Activated T-helper 17 cell treated with anti-CD3 and anti-CD28 coated beads, Interleukin-2, amount 50 U/mL, for 72 hours (primary cell): Measurements from ENCODE around the gene ANKFN1. TPM values are rescaled to one million over a fixed set of nuclear protein-coding genes. Genes with fewer than 3 reads are reported as not detected.

Experiments used
- ATAC-seq: fragments of 150-1000 bp; cut with Tn5 transposase; replicated peaks from 2 replicates; pipeline ENCODE4 v1.10.0; 2021; ENCODE audit warnings: mild to moderate bottlenecking, moderate library complexity
- H3K27ac Mint-ChIP-seq: one replicate; pipeline ENCODE4 v1.8.0; 2022; ENCODE audit warnings: mixed read lengths
- H3K27me3 Mint-ChIP-seq: one replicate; pipeline ENCODE4 v1.8.0; 2022; ENCODE audit warnings: mixed read lengths
- H3K36me3 Mint-ChIP-seq: one replicate; pipeline ENCODE4 v1.8.0; 2022; ENCODE audit warnings: low read depth, mild to moderate bottlenecking, mixed read lengths
- H3K4me1 Mint-ChIP-seq: one replicate; pipeline ENCODE4 v1.8.0; 2022; ENCODE audit warnings: mixed read lengths
- H3K4me3 Mint-ChIP-seq: one replicate; pipeline ENCODE4 v1.8.0; 2022; ENCODE audit warnings: mild to moderate bottlenecking, mixed read lengths
- H3K9me3 Mint-ChIP-seq: one replicate; pipeline ENCODE4 v1.8.0; 2022; ENCODE audit warnings: mixed read lengths
- total RNA-seq, 2 donors: library from RNA; stranded (reverse); gene quantifications; one replicate each; pipeline ENCODE4 v1.2.3, GENCODE V29; 2022

ANKFN1 gene
- total RNA-seq, 2 donors from 2014 or later, result 0.29 TPM; not detected in 1

- Mint-ChIP-seq H3K27me3 (peaks cover 9% of the 10 kb centered on the region), H3K36me3 (no peaks in the 10 kb centered on the region), H3K9me3 (peaks cover 5% of the 10 kb centered on the region), H3K4me1 (no peaks in the 10 kb centered on the region), H3K4me3 (no peak overlapping the region), H3K27ac (no peak overlapping the region)
- no peak for ATAC-seq
Observed at GRCh38 chr17:56185491-56186221, 32.4 kb downstream of the ANKFN1 start.

DNA sequence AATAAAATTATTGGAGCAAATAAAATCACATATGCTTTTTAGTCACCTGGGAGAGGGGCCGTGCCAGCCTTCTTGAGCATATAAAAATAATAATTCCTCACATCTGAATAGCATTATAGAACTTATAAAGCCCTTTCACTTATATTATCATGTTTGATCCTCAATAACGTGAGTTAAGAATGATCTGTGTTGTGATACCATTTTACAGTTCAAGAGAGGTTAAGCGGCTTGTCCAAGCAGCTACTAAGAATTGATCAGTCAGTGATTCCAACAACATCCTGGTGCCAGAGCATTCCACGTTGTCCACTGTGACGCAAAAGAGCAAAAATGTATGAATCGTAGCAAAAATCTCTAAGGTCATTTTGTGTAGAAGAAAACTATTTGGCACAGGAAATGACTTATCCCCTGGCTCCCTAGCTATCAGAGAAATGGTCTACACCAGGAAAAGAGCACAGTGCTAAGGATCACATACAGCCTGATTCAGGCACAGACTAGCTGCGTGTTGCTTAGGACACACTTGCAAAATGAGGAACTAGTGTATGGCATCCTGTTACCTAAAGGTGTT lies 33.0 kb downstream of the ANKFN1 start:
- peaks cover 9% of the 10 kb centered on the region for H3K27me3 Mint-ChIP-seq
- H3K4me3 Mint-ChIP-seq, result no peak overlapping the region
- ATAC-seq, result no peak
- peaks cover 5% of the 10 kb centered on the region for H3K9me3 Mint-ChIP-seq
- no peaks in the 10 kb centered on the region for H3K4me1 Mint-ChIP-seq
- no peaks in the 10 kb centered on the region for H3K36me3 Mint-ChIP-seq
- no peak overlapping the region for H3K27ac Mint-ChIP-seq

GRCh38 chr17:56203430-56203829 lies 50.2 kb downstream of the ANKFN1 start:
- no peak for ATAC-seq
- H3K27me3 Mint-ChIP-seq, result no peaks in the 10 kb centered on the region
- no peak overlapping the region for H3K27ac Mint-ChIP-seq
- no peak overlapping the region for H3K4me3 Mint-ChIP-seq
- peaks cover 4% of the 10 kb centered on the region for H3K4me1 Mint-ChIP-seq
- no peaks in the 10 kb centered on the region for H3K36me3 Mint-ChIP-seq
- peaks cover 4% of the 10 kb centered on the region for H3K9me3 Mint-ChIP-seq

GRCh38 chr17:56206351-56206750 lies 53.1 kb downstream of the ANKFN1 start:
- Mint-ChIP-seq H3K4me3 (no peak overlapping the region), H3K27ac (no peak overlapping the region), H3K36me3 (no peaks in the 10 kb centered on the region), H3K9me3 (peaks cover 4% of the 10 kb centered on the region), H3K4me1 (peaks cover 4% of the 10 kb centered on the region), H3K27me3 (peaks cover 4% of the 10 kb centered on the region)
- no peak for ATAC-seq

DNA sequence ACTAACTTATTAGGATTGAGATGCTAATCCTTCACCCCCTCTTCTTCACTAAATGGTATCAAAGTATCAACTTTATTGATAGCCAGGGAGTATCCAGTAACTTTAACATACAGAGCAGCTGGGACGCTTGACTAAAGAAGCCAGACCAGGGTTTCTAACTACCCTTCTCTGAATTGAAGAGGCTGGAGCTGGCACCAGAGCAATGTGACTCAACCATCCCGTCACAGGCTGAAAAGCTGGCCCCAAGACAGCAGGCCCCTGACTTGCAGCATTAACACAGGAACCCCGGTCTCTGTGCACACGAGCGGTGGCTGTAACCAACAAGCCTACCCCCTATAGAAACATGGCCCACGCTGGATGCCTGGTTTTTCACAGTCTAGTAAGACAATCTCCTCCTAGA lies 59.8 kb downstream of the ANKFN1 start:
- no peaks in the 10 kb centered on the region for H3K36me3 Mint-ChIP-seq
- H3K27me3 Mint-ChIP-seq, result peaks cover 13% of the 10 kb centered on the region
- no peaks in the 10 kb centered on the region for H3K9me3 Mint-ChIP-seq
- no peaks in the 10 kb centered on the region for H3K4me1 Mint-ChIP-seq
- H3K4me3 Mint-ChIP-seq, result no peak overlapping the region
- H3K27ac Mint-ChIP-seq, result no peak overlapping the region
- ATAC-seq, result no peak

DNA sequence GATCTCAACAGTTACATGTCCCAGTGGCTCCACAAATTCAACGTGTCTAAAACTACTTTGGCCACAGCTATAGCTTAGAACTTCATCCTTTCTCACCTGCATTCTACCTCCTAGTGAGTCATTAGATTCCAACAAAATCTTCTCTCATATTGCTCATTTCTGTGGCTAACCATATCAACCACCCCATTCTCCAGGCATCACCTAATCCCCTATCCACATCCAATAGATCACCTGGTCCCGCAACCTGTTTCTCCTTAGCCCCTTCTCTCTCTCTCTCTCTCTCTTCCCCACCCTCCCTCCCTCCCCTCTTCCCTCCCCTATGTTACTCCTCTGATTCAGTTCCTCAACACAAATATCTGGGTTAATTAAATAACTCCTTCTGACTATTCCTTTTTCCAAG lies 64.6 kb downstream of the ANKFN1 start:
- H3K27me3 Mint-ChIP-seq, result peaks cover 13% of the 10 kb centered on the region
- no peak overlapping the region for H3K27ac Mint-ChIP-seq
- H3K9me3 Mint-ChIP-seq, result no peaks in the 10 kb centered on the region
- no peak overlapping the region for H3K4me3 Mint-ChIP-seq
- no peak for ATAC-seq
- no peaks in the 10 kb centered on the region for H3K4me1 Mint-ChIP-seq
- no peaks in the 10 kb centered on the region for H3K36me3 Mint-ChIP-seq

GRCh38 chr17:56222255-56222654 lies 69.0 kb downstream of the ANKFN1 start:
- Mint-ChIP-seq H3K27me3 (peaks cover 10% of the 10 kb centered on the region), H3K9me3 (no peaks in the 10 kb centered on the region), H3K27ac (no peak overlapping the region), H3K4me1 (no peaks in the 10 kb centered on the region), H3K4me3 (no peak overlapping the region), H3K36me3 (no peaks in the 10 kb centered on the region)
- ATAC-seq, result no peak

DNA sequence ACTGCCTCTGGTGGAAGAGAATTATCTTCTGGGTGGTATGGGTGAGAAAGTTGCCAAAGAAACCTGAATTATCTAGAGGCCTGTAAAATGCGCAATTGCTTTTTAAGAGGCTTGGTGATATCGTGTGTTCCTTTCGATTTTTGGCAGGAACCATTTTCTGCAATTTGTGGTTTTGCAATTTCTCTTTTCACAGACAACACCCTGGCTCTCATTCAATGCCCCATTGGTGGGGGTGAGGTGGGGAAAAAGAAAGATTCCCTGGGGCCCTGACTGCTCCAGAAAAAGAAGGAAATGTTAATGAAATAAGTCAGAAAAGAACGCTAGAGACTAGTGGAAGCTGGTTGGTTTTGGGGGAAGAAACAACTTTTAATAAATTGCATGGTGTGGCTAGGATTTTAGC lies 77.4 kb downstream of the ANKFN1 start:
- peaks cover 16% of the 10 kb centered on the region for H3K27me3 Mint-ChIP-seq
- no peak overlapping the region for H3K4me3 Mint-ChIP-seq
- no peaks in the 10 kb centered on the region for H3K4me1 Mint-ChIP-seq
- H3K27ac Mint-ChIP-seq, result no peak overlapping the region
- no peak for ATAC-seq
- no peaks in the 10 kb centered on the region for H3K9me3 Mint-ChIP-seq
- H3K36me3 Mint-ChIP-seq, result no peaks in the 10 kb centered on the region

DNA sequence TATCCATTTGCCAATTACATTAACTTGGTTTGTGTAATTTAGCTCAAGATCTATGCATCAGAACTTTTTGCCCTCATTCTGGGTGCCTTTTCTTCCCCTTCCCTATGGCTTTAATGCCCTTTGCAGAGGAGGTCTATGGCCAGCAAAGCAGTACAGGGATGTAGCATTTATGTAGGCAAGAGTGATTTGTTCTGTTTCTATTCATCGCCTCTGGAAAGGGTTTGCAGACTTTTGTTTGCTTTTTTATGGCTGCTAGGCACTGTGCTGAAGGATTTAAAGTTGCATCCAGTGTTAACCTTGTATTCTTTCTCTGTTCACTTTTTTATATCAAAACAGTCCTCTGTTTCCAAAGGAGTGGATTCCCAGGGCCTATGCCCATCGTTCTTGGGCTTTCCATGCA lies 78.0 kb downstream of the ANKFN1 start:
- H3K4me3 Mint-ChIP-seq, result no peak overlapping the region
- H3K4me1 Mint-ChIP-seq, result no peaks in the 10 kb centered on the region
- no peaks in the 10 kb centered on the region for H3K36me3 Mint-ChIP-seq
- no peaks in the 10 kb centered on the region for H3K9me3 Mint-ChIP-seq
- no peak overlapping the region for H3K27ac Mint-ChIP-seq
- H3K27me3 Mint-ChIP-seq, result peaks cover 17% of the 10 kb centered on the region
- ATAC-seq, result no peak

DNA sequence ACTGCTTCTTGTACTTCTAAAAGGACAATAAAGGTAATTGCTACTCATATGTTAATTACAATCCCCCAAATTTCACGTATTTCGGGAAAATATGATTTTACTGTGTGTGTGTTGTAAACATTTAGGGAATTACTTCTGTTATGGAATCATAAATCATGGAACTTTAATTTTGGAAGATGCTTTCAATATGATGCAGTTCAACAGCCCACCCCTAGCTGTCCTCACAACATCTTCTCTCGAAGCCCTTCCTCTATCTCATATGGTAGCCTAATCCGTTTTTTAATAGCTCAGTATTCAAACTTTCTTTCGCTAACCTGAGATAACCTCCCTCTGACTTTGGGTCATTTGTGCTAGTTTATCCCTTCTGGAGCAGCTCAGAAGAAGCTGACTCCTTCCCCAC lies 78.4 kb downstream of the ANKFN1 start:
- H3K27ac Mint-ChIP-seq, result no peak overlapping the region
- H3K9me3 Mint-ChIP-seq, result no peaks in the 10 kb centered on the region
- no peak for ATAC-seq
- H3K27me3 Mint-ChIP-seq, result peaks cover 16% of the 10 kb centered on the region
- no peaks in the 10 kb centered on the region for H3K36me3 Mint-ChIP-seq
- no peaks in the 10 kb centered on the region for H3K4me1 Mint-ChIP-seq
- no peak overlapping the region for H3K4me3 Mint-ChIP-seq

- H3K36me3 Mint-ChIP-seq, result no peaks in the 10 kb centered on the region
- H3K27ac Mint-ChIP-seq, result no peak overlapping the region
- ATAC-seq, result peak; percentile 29
- peaks cover 20% of the 10 kb centered on the region for H3K27me3 Mint-ChIP-seq
- no peaks in the 10 kb centered on the region for H3K9me3 Mint-ChIP-seq
- H3K4me3 Mint-ChIP-seq, result no peak overlapping the region
- H3K4me1 Mint-ChIP-seq, result no peaks in the 10 kb centered on the region
Observed at GRCh38 chr17:56244268-56244890, 91.1 kb downstream of the ANKFN1 start.

DNA sequence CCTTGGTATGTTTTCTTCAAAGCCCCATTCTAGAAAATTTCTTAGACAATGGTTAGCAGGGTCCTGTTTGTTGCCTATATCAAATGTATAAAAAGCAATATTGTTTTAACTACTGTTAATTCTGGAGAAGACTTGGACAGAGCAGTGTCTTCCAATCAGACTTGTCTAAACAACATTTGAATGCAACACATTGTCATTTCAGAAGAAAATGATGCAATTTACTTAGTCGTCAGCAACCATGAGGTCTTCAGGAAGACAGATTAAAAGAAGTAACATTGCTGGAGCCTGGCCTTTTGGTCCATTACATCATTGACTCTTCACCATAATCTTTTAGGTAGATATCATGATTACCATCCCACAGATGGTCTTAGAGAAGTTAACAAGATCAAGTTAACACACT lies 94.5 kb downstream of the ANKFN1 start:
- ATAC-seq, result no peak
- Mint-ChIP-seq H3K9me3 (no peaks in the 10 kb centered on the region), H3K36me3 (no peaks in the 10 kb centered on the region), H3K4me3 (no peak overlapping the region), H3K4me1 (no peaks in the 10 kb centered on the region), H3K27ac (no peak overlapping the region), H3K27me3 (peaks cover 15% of the 10 kb centered on the region)

GRCh38 chr17:56257075-56257474 lies 103.8 kb downstream of the ANKFN1 start:
- Mint-ChIP-seq H3K4me1 (no peaks in the 10 kb centered on the region), H3K36me3 (no peaks in the 10 kb centered on the region), H3K27me3 (no peaks in the 10 kb centered on the region), H3K27ac (no peak overlapping the region), H3K4me3 (no peak overlapping the region), H3K9me3 (no peaks in the 10 kb centered on the region)
- ATAC-seq, result no peak

GRCh38 chr17:56260376-56261002 lies 107.2 kb downstream of the ANKFN1 start:
- H3K4me3 Mint-ChIP-seq, result no peak overlapping the region
- ATAC-seq, result no peak
- no peak overlapping the region for H3K27ac Mint-ChIP-seq
- H3K9me3 Mint-ChIP-seq, result no peaks in the 10 kb centered on the region
- H3K36me3 Mint-ChIP-seq, result no peaks in the 10 kb centered on the region
- H3K27me3 Mint-ChIP-seq, result peaks cover 14% of the 10 kb centered on the region
- H3K4me1 Mint-ChIP-seq, result no peaks in the 10 kb centered on the region

GRCh38 chr17:56262803-56263202 lies 109.5 kb downstream of the ANKFN1 start:
- Mint-ChIP-seq H3K27me3 (peaks cover 21% of the 10 kb centered on the region), H3K27ac (no peak overlapping the region), H3K9me3 (no peaks in the 10 kb centered on the region), H3K36me3 (no peaks in the 10 kb centered on the region), H3K4me3 (no peak overlapping the region), H3K4me1 (no peaks in the 10 kb centered on the region)
- no peak for ATAC-seq
